GM12864 (cell line): ENCODE measurements around the gene RRP36.
"Not testable (repeated sequence)": the region's sequence is repeated elsewhere in the genome, so short reads cannot be mapped to it uniquely, and the experiment has no call there.

Source experiments
- DNase-seq: peaks from one replicate; pipeline ENCODE4 v3.0.0-alpha.2; 2011; ENCODE audit warnings: low read depth
- H3K4me3 ChIP-seq: 2 replicates; pipeline ENCODE4 v1.5.1; 2011; ENCODE audit warnings: mild to moderate bottlenecking, low read depth, low read length, control low read depth
- TF ChIP-seq, protein P1 (sequence below): IDR thresholded peaks from 2 replicates; pipeline ENCODE4 v1.5.1; 2011; ENCODE audit warnings: low read depth, mild to moderate bottlenecking, moderate library complexity, low read length, control low read depth, inconsistent platforms; ENCODE audit errors: missing control alignments

The RRP36 gene

DNA sequence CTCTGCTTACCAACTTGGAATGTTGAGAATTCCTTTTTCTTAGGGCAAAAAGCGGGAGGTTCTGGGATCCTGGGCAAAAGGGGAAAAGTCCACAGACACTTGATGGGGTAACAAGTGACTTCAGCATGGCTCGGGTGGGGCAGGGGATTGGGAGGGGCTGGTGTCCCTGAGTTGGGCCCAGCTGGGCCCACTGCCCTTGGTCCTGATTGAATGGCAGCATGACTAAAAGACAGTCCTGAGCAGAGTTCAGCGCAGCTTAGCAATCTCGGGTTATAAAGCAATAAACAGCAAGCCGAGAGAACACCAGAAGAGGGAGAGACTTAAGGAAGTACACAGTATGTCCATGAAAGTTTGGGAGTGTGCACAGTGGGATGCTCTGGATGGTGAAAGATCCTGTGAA lies 31.5 kb upstream of the RRP36 start:
- TF ChIP-seq, protein P1, sequence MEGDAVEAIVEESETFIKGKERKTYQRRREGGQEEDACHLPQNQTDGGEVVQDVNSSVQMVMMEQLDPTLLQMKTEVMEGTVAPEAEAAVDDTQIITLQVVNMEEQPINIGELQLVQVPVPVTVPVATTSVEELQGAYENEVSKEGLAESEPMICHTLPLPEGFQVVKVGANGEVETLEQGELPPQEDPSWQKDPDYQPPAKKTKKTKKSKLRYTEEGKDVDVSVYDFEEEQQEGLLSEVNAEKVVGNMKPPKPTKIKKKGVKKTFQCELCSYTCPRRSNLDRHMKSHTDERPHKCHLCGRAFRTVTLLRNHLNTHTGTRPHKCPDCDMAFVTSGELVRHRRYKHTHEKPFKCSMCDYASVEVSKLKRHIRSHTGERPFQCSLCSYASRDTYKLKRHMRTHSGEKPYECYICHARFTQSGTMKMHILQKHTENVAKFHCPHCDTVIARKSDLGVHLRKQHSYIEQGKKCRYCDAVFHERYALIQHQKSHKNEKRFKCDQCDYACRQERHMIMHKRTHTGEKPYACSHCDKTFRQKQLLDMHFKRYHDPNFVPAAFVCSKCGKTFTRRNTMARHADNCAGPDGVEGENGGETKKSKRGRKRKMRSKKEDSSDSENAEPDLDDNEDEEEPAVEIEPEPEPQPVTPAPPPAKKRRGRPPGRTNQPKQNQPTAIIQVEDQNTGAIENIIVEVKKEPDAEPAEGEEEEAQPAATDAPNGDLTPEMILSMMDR, result no peak
- H3K4me3 ChIP-seq, result no peak overlapping the region
- no peak for DNase-seq

DNA sequence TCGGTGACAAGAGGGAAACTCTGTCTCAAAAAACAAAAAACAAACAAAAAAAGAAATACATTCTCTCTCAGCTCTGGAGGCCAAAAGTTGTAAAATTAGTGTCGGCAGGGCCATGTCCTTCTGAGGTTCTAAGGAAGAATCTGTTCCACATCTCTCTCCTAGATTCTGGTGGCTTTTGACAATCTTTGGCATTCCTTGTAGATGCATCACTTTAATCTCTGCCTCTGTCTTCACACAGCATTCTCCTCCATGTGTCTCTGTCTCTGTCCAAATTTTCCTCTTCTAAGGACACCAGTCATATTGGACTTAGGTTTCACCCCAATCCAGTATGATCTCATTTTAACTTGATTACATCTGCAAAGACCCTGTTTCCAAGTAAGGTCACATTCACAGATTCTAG lies 28.0 kb upstream of the RRP36 start:
- DNase-seq, result no peak
- TF ChIP-seq, protein P1, result no peak
- H3K4me3 ChIP-seq, result no peak overlapping the region

DNA sequence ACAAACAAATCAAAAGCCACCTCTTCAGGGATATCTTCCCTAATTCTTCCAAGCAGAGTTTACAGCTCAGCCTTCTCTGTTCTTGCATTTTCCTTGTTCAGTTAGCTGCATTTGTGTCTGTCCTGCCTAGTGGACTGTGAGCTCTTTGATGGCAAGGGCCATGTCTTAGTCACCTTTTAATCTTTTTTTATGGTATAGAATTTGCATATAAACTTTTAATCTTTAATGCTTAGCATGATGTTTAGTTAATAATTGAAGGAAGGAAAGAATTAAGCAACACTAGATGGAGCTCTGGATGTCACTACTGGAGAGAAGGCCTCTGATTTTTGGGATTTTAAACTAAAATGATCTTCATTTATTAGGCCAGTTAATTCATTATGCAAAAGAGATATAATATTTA lies 24.9 kb upstream of the RRP36 start:
- no peak overlapping the region for H3K4me3 ChIP-seq
- TF ChIP-seq, protein P1, result no peak
- no peak for DNase-seq

DNA sequence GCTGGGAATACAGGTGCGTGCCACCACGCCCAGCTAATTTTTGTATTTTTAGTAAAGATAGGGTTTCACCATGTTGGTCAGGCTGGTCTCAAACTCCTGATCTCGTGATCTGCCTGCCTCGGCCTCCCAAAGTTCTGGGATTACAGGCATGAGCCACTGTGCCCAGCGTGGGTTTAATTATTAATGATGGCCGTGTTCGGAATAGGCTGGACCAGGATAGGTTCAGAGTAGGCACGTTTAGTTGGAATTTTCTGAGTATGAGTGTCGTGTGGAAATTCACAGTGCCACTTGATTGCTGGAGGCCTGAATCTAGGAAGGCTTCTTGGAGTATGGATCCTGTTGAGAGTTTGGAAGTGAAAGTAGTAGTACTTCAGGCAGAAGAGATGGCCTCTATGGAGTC lies 23.2 kb upstream of the RRP36 start:
- not testable (repeated sequence) for H3K4me3 ChIP-seq, DNase-seq

DNA sequence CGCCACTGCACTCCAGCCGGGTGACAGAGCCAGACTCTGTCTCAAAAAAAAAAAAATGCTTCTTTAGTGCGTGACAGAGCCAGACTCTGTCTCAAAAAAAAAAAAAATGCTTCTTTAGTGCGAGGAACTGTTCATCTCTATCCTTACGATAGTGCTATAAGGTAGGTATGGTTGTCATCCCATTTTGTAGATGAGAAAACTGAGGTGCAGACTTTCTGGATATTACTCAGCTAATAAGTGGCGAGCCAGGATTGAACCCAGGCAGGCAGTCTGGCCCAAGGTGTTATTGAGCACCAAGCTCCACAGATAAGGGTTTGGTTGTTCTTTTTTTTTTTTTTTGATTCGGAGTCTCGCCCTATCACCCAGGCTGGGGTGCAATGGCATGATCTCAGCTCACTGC lies 19.6 kb upstream of the RRP36 start:
- TF ChIP-seq, protein P1, result no peak
- no peak overlapping the region for H3K4me3 ChIP-seq
- DNase-seq, result no peak

DNA sequence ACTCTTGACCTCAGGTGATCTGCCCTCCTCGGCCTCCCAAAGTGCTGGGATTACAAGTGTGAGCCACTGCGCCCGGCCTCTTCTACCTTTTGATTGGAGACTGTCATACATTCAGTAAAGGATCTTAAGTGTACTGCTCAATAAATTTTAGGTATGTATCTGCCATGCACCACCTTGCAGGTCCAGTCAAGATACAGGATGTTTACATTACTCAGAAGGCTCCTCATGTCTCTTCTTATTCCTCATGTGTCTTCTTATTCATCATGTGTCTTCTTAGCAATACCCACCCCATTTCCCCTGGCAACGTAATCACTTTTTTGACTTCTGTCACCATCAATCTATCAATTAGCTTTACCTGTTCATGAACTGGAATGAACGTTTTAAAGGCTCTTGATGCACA lies 15.6 kb upstream of the RRP36 start:
- TF ChIP-seq, protein P1, result no peak
- no peak overlapping the region for H3K4me3 ChIP-seq
- no peak for DNase-seq

DNA sequence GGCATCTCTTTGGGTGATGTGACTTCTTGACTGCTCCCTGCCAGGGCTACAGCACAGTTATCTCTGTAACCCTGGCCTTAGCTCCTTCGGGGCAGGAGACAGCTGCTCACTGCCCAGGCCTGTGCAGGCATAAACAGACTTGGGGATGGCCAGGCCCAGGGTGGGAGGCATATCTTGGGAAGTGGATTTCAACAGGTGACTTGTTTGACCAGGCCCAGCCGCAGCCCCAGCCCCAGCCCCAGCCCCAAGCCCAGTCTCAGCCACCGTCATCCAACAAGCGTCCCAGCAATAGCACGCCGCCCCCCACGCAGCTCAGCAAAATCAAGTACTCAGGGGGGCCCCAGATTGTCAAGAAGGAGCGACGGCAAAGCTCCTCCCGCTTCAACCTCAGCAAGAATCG lies 15.2 kb upstream of the RRP36 start:
- TF ChIP-seq, protein P1, result no peak
- H3K4me3 ChIP-seq, result no peak overlapping the region
- no peak for DNase-seq

DNA sequence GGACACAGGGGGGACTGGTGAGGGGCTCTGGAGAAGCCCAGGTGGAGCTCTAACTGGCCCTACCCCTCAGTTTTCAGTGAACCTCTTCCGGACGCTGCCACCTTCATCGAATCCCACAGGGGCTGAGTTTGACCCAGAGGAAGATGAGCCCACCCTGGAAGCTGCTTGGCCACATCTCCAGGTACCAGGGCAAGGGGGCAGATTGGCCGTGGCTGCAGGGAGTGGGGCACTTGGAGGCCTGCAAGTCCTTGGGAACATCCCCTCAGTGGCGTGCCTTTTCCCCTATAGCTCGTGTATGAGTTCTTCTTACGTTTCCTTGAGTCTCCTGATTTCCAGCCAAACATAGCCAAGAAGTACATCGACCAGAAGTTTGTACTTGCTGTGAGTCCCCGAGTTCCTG lies 14.3 kb upstream of the RRP36 start:
- no peak overlapping the region for H3K4me3 ChIP-seq
- no peak for DNase-seq
- TF ChIP-seq, protein P1, result no peak
